ENCODE data around the gene SNAPC4. TPM values are rescaled to one million over a fixed set of nuclear protein-coding genes. Genes with fewer than 3 reads are reported as not detected.

SNAPC4 gene
- total and polyA plus RNA-seq, 2 of the 8 experiments (the other 6 are each of a cell fraction or from before 2014, with no cell fraction given), result 6.9 to 18.1 TPM

GRCh38 chr9:136371533-136371880 is 28.5 kb downstream of the SNAPC4 start (continued):
- TF ChIP-seq EGR1 (IDR thresholded peaks at IDR 0.05; ENCODE audit: borderline replicate concordance, low read depth, low read length) (no peak), GABPA (IDR thresholded peaks at IDR 0.05; ENCODE audit: borderline replicate concordance, insufficient read depth, low read length) (no peak), SRF (IDR thresholded peaks at IDR 0.05; ENCODE audit: low read depth, low read length) (no peak), SIRT6 (IDR thresholded peaks at IDR 0.05; ENCODE audit: low read length) (no peak), CREB1 (IDR thresholded peaks at IDR 0.05) (no peak), BRCA1 (IDR thresholded peaks at IDR 0.05; ENCODE audit: low read depth, low read length) (no peak)
